Stimulated activated CD4-positive, alpha-beta T cell treated with anti-CD3 and anti-CD28 coated beads, Interleukin-1b, Interleukin-23, amount 100 ng/mL, for 4 hours (primary cell): ENCODE data around the gene MED13L.
"Not testable (repeated sequence)": the region's sequence is repeated elsewhere in the genome, so short reads cannot be mapped to it uniquely, and the experiment has no call there.

Experiments used
- DNase-seq, 2 donors: peaks; one replicate each; pipeline ENCODE4 v3.0.0-alpha.2; 2020; ENCODE audit warnings: low read depth in 2 of 2

The MED13L gene

GRCh38 chr12:116247377-116247776 is 30.1 kb downstream of the MED13L start:
- DNase-seq, result no peak

DNA sequence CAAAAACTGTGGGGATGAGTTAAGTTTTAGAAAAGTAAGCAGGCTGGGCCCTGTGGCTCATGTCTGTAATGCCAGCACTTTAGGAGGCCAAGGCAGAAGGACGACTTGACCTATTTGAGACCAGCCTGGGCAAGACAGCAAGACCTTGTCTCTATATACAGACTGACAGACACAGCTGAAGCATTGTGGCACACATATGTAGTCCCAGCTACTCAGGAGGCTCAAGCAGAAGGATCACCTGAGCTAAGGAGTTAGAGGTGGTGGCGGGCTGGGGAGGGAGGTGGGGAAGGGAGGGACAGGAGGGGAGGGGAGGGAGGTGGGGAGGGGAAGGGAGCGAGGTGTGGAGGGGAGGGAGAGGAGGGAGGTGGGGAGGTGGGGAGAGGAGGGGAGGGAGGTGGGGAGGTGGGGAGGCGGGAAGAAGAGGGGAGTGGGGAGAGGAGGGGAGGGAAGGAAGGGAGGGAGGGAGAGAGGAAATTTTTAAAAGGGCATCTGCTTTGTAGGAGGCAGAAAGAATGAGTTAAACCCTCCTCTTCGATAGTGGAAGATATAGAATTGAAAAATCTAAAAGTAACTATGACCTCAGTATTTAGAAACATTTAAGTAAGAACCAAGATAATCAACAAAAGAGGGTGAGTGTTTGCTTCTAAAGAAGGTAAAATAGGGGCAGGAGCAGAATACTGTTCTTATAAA is 30.9 kb downstream of the MED13L start:
- DNase-seq, result no peak

DNA sequence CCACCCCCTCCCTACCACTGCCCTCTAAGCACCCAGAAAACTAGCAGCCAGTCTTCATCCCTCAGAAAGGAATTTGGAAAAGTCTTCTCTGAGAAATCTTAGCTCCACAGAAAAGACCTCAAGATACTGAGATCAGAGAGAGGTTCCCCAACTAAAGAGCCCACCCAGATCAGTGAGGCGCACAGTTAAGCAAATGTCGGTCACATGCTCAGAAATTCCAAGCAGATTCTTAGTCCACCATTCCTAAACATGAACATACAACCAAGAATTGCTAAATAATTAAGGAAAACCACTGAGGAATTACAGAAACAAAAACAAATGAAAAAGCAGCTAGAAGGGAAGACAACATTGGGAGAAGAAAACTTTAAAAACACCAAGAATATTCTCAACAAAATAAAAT is 32.3 kb downstream of the MED13L start:
- no peak for DNase-seq

DNA sequence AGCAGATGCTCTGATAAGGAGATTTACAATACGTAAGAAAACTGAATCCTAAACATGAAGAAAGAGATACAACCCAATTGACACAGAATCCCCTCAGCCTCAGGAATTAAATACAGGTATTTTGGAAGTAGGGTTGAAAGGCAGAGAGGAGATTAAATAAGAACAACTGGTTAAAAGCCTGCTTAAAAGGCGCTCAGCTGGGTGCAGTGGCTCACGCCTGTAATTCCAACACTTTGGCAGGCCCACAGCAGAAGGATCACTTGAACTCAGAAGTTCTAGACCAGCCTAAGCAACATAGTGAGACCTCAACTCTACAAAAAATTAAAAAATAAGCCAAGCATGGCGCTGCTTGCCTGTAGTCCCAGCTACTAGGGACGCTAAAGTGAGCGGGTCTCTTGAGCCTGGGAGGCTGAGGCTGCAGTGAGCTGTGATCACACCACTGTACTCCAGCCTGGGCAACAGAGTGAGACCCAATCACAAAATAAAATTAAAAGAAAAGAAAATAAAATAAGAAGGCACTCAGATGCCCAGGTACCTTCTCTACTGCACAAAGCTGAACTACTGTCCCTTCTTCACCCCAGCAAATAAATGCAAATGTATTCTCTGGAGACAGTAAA is 32.9 kb downstream of the MED13L start:
- DNase-seq, result no peak

DNA sequence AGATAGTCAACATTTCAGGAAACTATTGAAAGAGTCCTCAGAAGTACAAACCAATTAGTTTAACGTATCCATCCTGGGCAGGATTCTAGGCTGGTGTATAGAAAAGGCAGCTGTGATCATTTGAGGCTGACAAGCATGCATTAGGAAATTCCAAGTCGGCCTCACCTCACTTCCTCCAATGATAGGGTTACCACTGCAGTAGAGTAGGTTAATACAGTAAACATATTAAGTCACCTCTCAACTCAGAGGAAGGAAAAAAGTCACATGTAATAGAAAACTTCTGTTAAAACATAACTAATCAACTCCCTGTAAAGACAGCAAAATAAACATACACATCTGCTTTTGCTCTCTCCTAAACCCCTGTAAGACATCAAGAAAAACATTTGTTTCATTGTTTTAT is 33.5 kb downstream of the MED13L start:
- no peak for DNase-seq

DNA sequence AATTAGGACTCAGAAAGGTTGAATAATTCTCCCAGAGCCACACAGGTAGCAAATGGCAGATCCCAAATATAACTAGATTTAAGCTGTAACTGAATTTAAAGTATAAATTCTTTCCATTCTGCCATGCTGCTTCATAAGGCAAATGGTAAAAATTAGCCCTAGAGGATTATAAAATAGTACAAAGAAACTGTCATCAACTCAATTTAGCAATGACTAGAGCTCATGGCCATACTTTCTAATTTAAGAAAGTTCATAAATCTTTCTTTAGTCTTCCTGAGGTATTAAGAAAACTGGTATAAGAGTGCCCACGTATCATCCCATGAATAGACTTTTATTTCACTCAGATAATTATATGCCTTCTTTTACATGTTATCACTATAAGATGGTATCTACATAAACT is 34.8 kb downstream of the MED13L start:
- no peak for DNase-seq

- DNase-seq, result no peak
Measured at GRCh38 chr12:116241157-116241759, 36.2 kb downstream of the MED13L start.

GRCh38 chr12:116238570-116239119 is 38.8 kb downstream of the MED13L start:
- DNase-seq, result not testable (repeated sequence)

- DNase-seq, result no peak
Measured at GRCh38 chr12:116238149-116238548, 39.3 kb downstream of the MED13L start.

DNA sequence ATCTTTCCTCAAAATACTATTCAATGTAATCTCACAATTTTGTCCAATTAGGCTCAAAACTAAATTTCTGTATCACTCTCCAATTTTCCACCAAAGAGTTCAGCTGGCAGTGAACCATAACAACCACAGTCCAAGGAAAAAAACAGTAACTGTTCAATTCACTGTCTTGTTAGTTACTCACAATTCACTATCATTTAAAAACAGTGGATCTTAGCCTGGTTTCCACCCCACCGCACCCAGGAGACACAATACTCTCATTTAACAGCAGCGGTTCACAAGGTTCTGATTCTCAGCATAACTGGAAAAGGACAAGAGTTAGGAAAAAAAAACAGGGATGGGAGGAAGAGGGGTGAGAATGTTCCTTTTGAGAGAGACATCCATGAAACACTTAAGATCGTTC is 40.5 kb downstream of the MED13L start:
- no peak for DNase-seq

DNA sequence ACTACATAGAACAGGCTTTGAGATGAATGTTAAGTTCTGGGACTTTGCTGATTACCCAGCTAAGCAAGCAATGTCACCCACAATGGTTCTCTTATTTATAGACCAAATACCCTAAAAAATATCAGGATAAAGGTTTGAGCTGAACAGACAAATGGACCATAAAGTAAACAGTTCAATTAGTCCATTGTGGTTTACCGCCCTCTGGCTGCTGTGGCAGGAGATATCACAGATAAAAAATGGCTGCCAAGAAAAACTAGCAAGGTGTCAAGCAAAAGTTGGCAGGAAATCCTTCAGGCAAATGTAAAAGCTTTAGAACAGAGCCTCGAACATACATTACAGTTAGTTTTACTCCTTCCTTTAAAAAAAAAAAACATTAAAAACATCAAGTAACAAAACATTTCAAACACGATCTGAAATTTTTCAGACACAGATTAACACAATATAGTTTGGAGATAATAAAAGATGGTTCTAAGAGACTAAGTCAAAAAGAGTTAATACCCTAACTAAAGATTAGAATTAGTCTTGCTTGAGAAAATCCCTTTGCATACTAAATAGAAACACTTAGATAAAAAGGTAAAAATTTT is 41.3 kb downstream of the MED13L start:
- peak; percentile 13 to 34 for DNase-seq

DNA sequence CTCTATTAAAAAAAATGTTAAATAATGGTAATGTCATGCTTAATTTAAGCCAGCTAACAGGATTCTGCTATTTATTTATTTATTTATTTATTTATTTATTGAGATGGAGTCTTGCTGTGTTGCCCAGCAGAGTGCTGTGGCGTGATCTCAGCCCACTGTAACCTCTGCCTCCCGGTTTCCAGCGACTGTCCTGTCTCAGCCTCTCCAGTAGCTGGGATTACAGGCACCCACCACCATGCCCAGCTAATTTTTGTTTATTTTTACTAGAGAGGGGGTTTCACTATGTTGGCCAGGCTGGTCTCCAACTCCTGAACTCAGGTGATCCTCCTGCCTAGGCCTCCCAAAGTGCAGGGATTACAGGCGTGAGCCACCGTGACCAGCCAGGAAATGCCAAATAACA is 43.3 kb downstream of the MED13L start:
- DNase-seq, result not testable (repeated sequence)

- no peak for DNase-seq
Measured at GRCh38 chr12:116233669-116234068, 43.8 kb downstream of the MED13L start.

GRCh38 chr12:116227811-116228210 is 49.7 kb downstream of the MED13L start:
- no peak for DNase-seq

DNA sequence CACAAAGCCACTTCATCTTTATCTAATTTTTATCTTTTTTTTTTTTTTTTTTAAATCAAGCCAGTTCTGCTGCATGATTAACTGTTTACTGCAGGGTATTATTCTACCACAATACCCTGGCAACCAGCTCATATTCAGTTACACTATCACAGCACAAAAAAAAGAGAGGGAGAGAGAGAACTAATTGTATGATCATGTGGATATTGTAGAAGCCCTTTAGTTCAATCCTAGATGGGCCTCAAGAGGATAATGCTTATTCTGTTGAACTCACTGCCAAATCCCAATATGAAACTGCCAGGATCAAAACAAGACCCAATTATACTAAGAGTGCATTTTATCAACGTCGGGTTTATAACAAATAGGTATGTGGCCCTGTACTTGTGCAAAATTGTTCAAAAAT is 51.5 kb downstream of the MED13L start:
- no peak for DNase-seq

- DNase-seq, result peak in 1 of 2 donors; percentile 46
Measured at GRCh38 chr12:116222358-116222757, 55.1 kb downstream of the MED13L start.

- no peak for DNase-seq
Measured at GRCh38 chr12:116220756-116221155, 56.7 kb downstream of the MED13L start.

DNA sequence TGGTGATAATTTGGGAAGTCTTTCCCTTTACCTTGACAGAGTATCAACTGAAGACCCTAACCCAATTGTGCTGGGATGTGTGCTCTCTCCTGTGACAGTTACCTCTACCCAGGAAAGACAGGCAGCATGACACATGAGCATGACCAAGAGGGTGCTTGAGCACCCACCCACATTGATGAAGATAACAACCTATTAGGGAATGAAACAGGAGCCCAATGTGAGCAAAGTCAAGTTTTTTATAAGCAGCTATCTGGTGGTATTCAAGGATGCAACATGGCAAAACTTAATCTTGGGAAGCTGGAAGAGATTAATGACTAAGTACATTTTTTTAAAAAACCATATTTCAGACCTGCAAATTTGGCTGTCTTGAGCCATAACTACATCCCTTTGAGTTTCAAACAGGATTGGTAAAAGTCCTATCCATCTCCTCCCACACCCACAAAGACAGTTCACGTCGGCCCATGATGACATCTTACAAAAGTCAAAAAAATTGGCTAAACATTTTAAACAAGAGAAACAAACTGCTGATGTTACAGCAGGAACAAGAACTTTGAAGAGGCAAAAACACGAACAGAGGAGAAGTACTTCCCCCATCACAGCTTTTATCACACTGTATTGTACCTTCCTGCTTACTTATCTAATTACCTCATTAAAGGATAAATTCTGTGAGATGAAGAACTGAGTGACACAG is 60.3 kb downstream of the MED13L start:
- DNase-seq, result no peak

DNA sequence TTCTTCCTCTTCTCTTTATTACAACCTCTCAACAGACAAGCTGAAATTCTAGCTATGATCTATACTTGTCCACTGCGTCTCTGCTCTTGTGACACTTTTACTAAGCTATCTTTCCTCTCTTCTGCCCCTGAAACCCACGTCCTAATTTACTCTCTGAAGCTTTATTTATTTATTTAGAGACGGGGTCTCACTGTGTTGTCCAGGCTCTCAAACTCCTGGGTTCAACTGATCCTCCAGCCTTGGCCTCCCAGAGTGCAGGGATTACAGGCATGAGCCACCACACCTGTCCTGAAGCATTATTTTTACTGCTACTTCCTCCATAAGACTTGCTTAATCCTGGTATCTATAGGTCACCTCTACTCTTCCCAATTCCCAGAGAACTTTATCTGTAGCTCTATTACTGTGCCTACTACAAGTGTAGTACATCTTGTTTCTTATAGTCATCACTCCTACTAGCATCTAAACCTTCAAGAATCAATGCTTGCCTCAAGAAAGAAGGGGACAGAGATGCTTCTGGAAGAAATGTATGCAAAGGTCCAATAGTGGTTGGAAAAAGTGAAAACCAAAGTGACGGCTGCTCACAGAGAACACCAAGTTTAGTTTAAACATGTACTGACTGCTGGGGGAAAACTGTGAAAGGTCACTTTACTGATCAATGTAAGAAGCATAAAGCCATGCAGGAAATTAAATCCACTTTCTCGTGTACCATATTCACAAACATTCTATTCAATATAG is 61.3 kb downstream of the MED13L start:
- no peak for DNase-seq

GRCh38 chr12:116215023-116215422 is 62.5 kb downstream of the MED13L start:
- no peak for DNase-seq

DNA sequence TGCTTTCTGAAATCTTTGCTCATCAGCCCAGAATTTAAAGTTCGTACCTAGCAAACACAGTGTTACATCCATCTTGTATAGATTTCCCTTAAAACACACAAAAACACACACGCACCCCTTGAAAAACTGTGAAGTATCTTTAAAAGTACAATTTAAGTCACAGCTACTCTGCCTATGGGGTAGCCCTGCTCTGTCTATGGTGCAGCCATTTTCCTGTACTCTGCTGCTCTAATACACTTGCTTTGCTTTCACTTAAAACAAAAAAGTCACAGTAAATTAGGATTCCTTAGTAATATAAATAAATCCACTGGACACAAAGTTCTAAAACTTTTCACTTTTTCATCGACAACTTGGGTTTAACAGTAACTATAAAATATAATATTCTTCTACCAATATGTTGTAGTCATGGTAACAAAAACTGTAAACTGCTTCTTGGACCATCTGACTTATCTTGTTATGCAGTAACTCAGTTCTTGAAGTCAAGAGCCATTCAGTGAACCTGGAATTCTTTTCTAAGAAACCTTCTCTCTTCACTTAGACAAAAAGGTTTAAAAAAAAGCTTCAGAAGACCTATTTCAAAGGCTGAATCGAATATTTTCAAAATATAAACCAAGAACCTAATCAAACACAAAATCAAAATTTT is 63.5 kb downstream of the MED13L start:
- DNase-seq, result no peak
